PC-9 (cell line): ENCODE data around the gene COL5A3. TPM values are rescaled to one million over a fixed set of nuclear protein-coding genes. Genes with fewer than 3 reads are reported as not detected.

Experiments used
- BruUV-seq: library from RNA; stranded (reverse); fragments of 400-500 nt; replicated peaks from 2 replicates; lab custom pipeline; 2021; lab: Mats Ljungman, UMichigan
- CTCF ChIA-PET: fragments of 300-600 bp; sonication (Branson Sonifier 250); formaldehyde crosslinking; loops from one replicate; lab custom pipeline; 2022; ENCODE audit warnings: antibody characterized with exemption; lab: Charles Lee
- POLR2A ChIA-PET: fragments of 300-600 bp; sonication (Branson Sonifier 250); formaldehyde crosslinking; loops from one replicate; lab custom pipeline; 2022; ENCODE audit warnings: antibody characterized with exemption; ENCODE audit not compliant: unreplicated experiment; lab: Charles Lee
- DNase-seq, 2 experiments: peaks; one replicate each; pipeline versions ENCODE4 v3.0.0 to v3.0.0-alpha.2; 2015 to 2022; ENCODE audit warnings: mixed read lengths in 1 of 2
- H2AFZ ChIP-seq: fragments of 200-600 bp; sonication (generic); 2 replicates; pipeline ENCODE4 v1.8.1; 2017; ENCODE audit warnings: antibody characterized with exemption
- H3F3A ChIP-seq: fragments of 200-600 bp; sonication (generic); 2 replicates; pipeline ENCODE4 v1.8.1; 2017; ENCODE audit warnings: antibody characterized with exemption, mild to moderate bottlenecking, low read depth; ENCODE audit not compliant: insufficient read depth
- H3K27ac ChIP-seq: fragments of 200-600 bp; sonication (generic); 2 replicates; pipeline ENCODE4 v1.6.1; 2016; ENCODE audit warnings: mixed run types
- H3K27me3 ChIP-seq: fragments of 200-600 bp; sonication (generic); 2 replicates; pipeline ENCODE4 v1.6.1; 2016; ENCODE audit warnings: low read depth, mixed run types; ENCODE audit not compliant: insufficient read depth
- H3K36me3 ChIP-seq: fragments of 200-600 bp; sonication (generic); 2 replicates; pipeline ENCODE4 v1.6.1; 2016; ENCODE audit warnings: low read depth, mixed run types
- H3K4me1 ChIP-seq: fragments of 200-600 bp; sonication (generic); replicated peaks from 2 replicates; pipeline ENCODE4 v1.6.1; 2016; ENCODE audit warnings: mixed run types; ENCODE audit not compliant: insufficient read depth
- H3K4me2 ChIP-seq: fragments of 200-600 bp; sonication (generic); 2 replicates; pipeline ENCODE4 v1.6.1; 2017; ENCODE audit warnings: mixed run types
- H3K4me3 ChIP-seq: fragments of 200-600 bp; sonication (generic); 2 replicates; pipeline ENCODE4 v1.6.1; 2016; ENCODE audit warnings: mixed run types
- H3K79me2 ChIP-seq: fragments of 200-600 bp; sonication (generic); 2 replicates; pipeline ENCODE4 v1.6.1; 2017; ENCODE audit warnings: low read depth, mixed run types
- H3K9me2 ChIP-seq: fragments of 200-600 bp; sonication (generic); 2 replicates; pipeline ENCODE4 v1.8.1; 2017; ENCODE audit warnings: mild to moderate bottlenecking; ENCODE audit not compliant: insufficient read depth
- H3K9me3 ChIP-seq: fragments of 200-600 bp; sonication (generic); 2 replicates; pipeline ENCODE4 v1.8.1; 2016; ENCODE audit warnings: low read depth; ENCODE audit not compliant: insufficient read depth
- H4K20me1 ChIP-seq: fragments of 200-600 bp; sonication (generic); 2 replicates; pipeline ENCODE4 v1.8.1; 2017; ENCODE audit not compliant: insufficient read depth
- CTCF ChIP-seq: fragments of 200-600 bp; sonication (generic); conservative IDR thresholded peaks from 2 replicates; pipeline ENCODE4 v1.6.1; 2017; ENCODE audit warnings: mixed run types, antibody characterized with exemption, mild to moderate bottlenecking, moderate library complexity
- EZH2 ChIP-seq: fragments of 200-600 bp; sonication (generic); IDR thresholded peaks from 2 replicates; pipeline ENCODE4 v1.8.0; 2017; ENCODE audit warnings: antibody characterized with exemption, low read depth
- intact Hi-C: fragments of 100-400 bp; cut with micrococcal nuclease; formaldehyde crosslinking; loops from one replicate; pipeline ENCODE4 v1.10.0; 2022; ENCODE audit not compliant: unreplicated experiment
- total RNA-seq: library from RNA; stranded (reverse); gene quantifications from 2 replicates; pipeline ENCODE4 v1.2.3, GENCODE V29; 2021

COL5A3 gene
- total RNA-seq, 1 experiment from 2014 or later: not detected

DNA sequence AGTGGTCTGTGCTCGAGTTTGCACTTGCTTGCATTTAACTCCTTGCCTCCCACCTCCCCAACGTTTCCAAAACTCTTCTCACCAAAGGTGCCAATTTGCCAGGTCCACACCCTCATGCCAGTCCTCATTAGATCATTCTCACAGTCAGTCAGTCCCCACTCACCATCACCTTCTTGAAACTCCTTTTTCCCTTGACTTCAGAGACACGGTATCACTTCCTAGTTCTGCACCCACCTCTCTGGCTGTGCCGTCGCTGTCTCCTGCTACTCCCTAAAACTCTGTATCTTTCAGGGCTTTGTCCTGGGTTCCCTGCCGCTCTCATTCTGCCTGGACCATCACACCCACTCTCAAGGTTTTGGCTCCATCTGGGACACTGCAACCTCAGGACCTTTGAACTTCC lies 93.6 kb downstream of the COL5A3 start:
- H3K27ac ChIP-seq: no peak overlapping the region
- H3K36me3 ChIP-seq: no peaks in the 10 kb centered on the region
- no peak overlapping the region; the same call in 1 of the 2 replicates for H3K4me2 ChIP-seq
- H3K4me3 ChIP-seq: no peak overlapping the region
- peaks cover 11% of the 10 kb centered on the region; the same call in 1 of the 2 replicates for H3F3A ChIP-seq
- H3K79me2 ChIP-seq: no peaks in the 10 kb centered on the region
- DNase-seq: no peak
- no peak overlapping the region for H2AFZ ChIP-seq
- no TSS peak for BruUV-seq
- no peaks in the 10 kb centered on the region for H3K4me1 ChIP-seq
- H4K20me1 ChIP-seq: no peaks in the 10 kb centered on the region
- intact Hi-C loops: loop anchor here (10.0 kb wide), 1 partner anchor 292 kb away; the partner anchor contains the start of gene ZNF561
- ChIA-PET CTCF (no interaction called here), POLR2A (interaction anchor here (0.7 kb wide), 1 partner anchor 82 kb away, joined by 4 read pairs; no protein-coding TSS in a partner anchor)
- TF ChIP-seq EZH2: no peak
- no peak for TF ChIP-seq CTCF
- no peaks in the 10 kb centered on the region for H3K9me2 ChIP-seq
- no peaks in the 10 kb centered on the region for H3K27me3 ChIP-seq
- H3K9me3 ChIP-seq: no peaks in the 10 kb centered on the region

DNA sequence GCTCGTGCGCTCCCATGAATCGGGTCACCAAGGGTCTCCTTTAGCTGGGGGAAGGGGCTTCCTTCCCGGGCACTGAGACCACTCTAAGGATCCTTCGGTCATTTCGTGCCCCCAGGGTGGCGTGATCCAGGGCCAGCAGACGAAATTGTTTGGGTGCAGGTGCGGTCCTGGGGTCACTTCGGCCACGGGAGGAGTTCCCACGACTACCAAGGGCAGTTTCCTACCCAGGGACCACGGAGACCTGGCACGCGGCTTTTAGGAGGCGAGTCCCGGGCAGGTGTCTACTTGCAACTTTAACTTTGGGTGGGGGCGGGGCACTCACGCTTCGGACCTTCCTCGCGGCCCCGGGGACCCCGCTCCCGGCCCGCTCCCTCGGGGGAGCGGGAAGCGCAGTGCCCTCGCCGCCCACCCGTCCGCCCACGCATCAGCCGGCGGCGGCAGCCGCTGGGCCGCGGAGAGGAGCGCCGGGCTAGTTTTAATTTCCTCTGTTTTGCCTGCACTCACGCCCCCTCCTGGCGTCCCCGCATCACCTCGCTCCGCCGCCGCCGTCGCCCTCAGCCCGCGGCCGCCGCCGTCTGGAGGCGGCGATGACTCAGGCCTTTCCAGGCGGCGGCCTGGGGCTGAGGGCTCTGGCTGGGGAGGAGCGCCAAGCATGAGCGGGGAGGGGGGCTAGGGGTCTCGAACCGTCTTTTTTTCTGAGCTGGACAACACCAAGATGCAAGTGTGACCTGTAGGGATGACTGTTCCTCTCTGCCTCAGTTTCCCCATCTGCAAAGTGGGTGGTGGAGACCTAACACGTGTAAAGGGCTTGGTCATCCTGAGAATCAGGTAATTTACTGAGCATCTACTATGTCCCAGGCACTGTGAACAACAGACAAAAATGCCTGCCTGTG lies 95.7 kb downstream of the COL5A3 start:
- TF ChIP-seq CTCF: peak; percentile 84
- TF ChIP-seq EZH2: no peak
- CTCF ChIA-PET: interaction anchor here (0.6 kb wide), 1 partner anchor 78 kb away, joined by 3 read pairs; no protein-coding TSS in a partner anchor
- POLR2A ChIA-PET: no interaction called here
- Histone ChIP-seq H3K36me3 (no peaks in the 10 kb centered on the region), H3K4me2 (peak overlapping the region; percentile 99), H3K27me3 (no peaks in the 10 kb centered on the region), H3K27ac (no peak overlapping the region), H3K4me1 (no peaks in the 10 kb centered on the region), H4K20me1 (no peaks in the 10 kb centered on the region), H2AFZ (peak overlapping the region; percentile 94), H3K9me2 (no peaks in the 10 kb centered on the region), H3F3A (peaks cover 14% of the 10 kb centered on the region; the same call in 1 of the 2 replicates), H3K9me3 (no peaks in the 10 kb centered on the region), H3K79me2 (no peaks in the 10 kb centered on the region), H3K4me3 (peak overlapping the region; percentile 68)
- TSS peak; percentile 37 for BruUV-seq
- peak; percentile 63 to 85 for DNase-seq
- intact Hi-C loops: loop anchor here (2.0 to 10.0 kb wide), 3 partner anchors 67 to 328 kb away; partner anchors contain the start of gene ZNF561

DNA sequence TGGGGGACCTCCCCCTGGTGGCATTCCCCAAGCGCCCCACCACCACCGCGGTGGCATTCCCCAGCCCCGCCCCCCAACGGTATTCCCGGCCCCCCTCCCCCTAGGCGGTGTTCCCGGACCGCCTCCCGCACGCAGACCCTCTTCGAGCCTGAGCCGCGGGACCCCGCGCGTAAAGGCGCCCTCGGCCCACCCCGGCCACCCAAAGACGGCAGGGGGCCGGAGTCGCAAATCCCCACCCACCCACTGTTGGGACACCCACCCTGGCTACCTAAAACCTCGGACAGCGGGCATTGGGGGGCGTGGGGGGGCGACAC lies 96.3 kb downstream of the COL5A3 start:
- intact Hi-C loops: loop anchor here (2.0 to 10.0 kb wide), 3 partner anchors 67 to 327 kb away; partner anchors contain the start of gene ZNF561
- peak overlapping the region; percentile 94 for H2AFZ ChIP-seq
- DNase-seq: no peak
- no TSS peak for BruUV-seq
- H3K27me3 ChIP-seq: peaks cover 3% of the 10 kb centered on the region; the same call in 1 of the 2 replicates
- H4K20me1 ChIP-seq: no peaks in the 10 kb centered on the region
- H3K4me1 ChIP-seq: no peaks in the 10 kb centered on the region
- peak overlapping the region; percentile 68 for H3K4me3 ChIP-seq
- H3K9me3 ChIP-seq: no peaks in the 10 kb centered on the region
- H3F3A ChIP-seq: peaks cover 15% of the 10 kb centered on the region; the same call in 1 of the 2 replicates
- no peaks in the 10 kb centered on the region for H3K79me2 ChIP-seq
- ChIA-PET CTCF (no interaction called here), POLR2A (no interaction called here)
- TF ChIP-seq CTCF: no peak
- TF ChIP-seq EZH2: no peak
- no peaks in the 10 kb centered on the region for H3K36me3 ChIP-seq
- no peaks in the 10 kb centered on the region for H3K9me2 ChIP-seq
- peak overlapping the region; percentile 99 for H3K4me2 ChIP-seq
- no peak overlapping the region for H3K27ac ChIP-seq
